Sigmoid colon (tissue), 7 donors: Measurements from ENCODE around the gene FSTL4. TPM values are rescaled to one million over a fixed set of nuclear protein-coding genes. Genes with fewer than 3 reads are reported as not detected.

ENCODE experiments used
- DNase-seq: peaks from one replicate; pipeline ENCODE4 v3.0.0-alpha.2; 2019
- H3K27ac ChIP-seq, 4 donors: fragments of 200-600 bp; sonication (generic); one replicate each; pipeline ENCODE4 v1.5.1; 2016 to 2019; ENCODE audit warnings: mild to moderate bottlenecking in 1 of 4
- H3K27me3 ChIP-seq, 3 donors: fragments of 200-600 bp; sonication (generic); one replicate each; pipeline ENCODE4 v1.5.1; 2019; ENCODE audit warnings: mild to moderate bottlenecking in 1 of 3
- H3K36me3 ChIP-seq, 4 donors: fragments of 200-600 bp; sonication (generic); one replicate each; pipeline ENCODE4 v1.5.1; 2016 to 2019
- H3K4me1 ChIP-seq, 4 donors: fragments of 200-600 bp; sonication (generic); one replicate each; pipeline ENCODE4 v1.5.1; 2017 to 2019
- H3K4me3 ChIP-seq, 4 donors: fragments of 200-600 bp; sonication (generic); one replicate each; pipeline ENCODE4 v1.5.1; 2017 to 2019; ENCODE audit warnings: mild to moderate bottlenecking in 2 of 4, moderate library complexity in 1 of 4
- H3K9me3 ChIP-seq, 4 donors: fragments of 200-600 bp in 3 of 4; sonication (generic) in 3 of 4; one replicate each; pipeline versions ENCODE4 v1.5.1 to v1.6.1; 2013 to 2019
- EP300 ChIP-seq, 4 donors: sonication (generic); formaldehyde crosslinking; IDR thresholded peaks; one replicate each; pipeline ENCODE4 v1.6.1; 2017; ENCODE audit warnings: antibody characterized with exemption in 4 of 4
- POLR2A ChIP-seq, 2 donors: fragments of 450-650 bp; IDR thresholded peaks; one replicate each; pipeline ENCODE4 v1.6.1; 2016; ENCODE audit warnings: antibody characterized with exemption in 2 of 2, mild to moderate bottlenecking in 2 of 2, moderate library complexity in 2 of 2
- POLR2AphosphoS5 ChIP-seq, 4 donors: sonication (generic); formaldehyde crosslinking; IDR thresholded peaks; one replicate each; pipeline ENCODE4 v1.6.1; 2017; ENCODE audit warnings: antibody characterized with exemption in 4 of 4
- WGBS, 2 donors: extraction: QIAGEN DNeasy Blood & Tissue Kit; methylation state at CpG; one replicate each; pipeline ENCODE4 v1.1.7; 2013; 5-methylcytosine and 5-hydroxymethylcytosine counted together
- intact Hi-C: fragments of 100-400 bp; cut with DNase I; formaldehyde crosslinking; loops from one replicate; pipeline ENCODE4 v1.15.1; 2023
- polyA plus RNA-seq, 3 donors: library from polyadenylated mRNA; stranded (reverse); fragments of 200-250 nt; gene quantifications; one replicate each; pipeline ENCODE4 v1.2.3, GENCODE V29; 2013
- total RNA-seq, 4 donors: library from RNA; depleted of rRNA; stranded (reverse); fragments of >200 nt; gene quantifications; one replicate each; pipeline ENCODE4 v1.1.0, GENCODE V29; 2016
- TF ChIP-seq, protein P1 (sequence below), 4 experiments: fragments of 450-650 bp in 3 of 4; fragments of 200-600 bp in 1 of 4; IDR thresholded peaks; one replicate each; pipeline ENCODE4 v1.5.1; 2016 to 2019; ENCODE audit warnings: antibody characterized with exemption in 4 of 4, mild to moderate bottlenecking in 3 of 4, moderate library complexity in 2 of 4
- donor health status: healthy with polysubstance abuse.
- donor health status: Bipolar disorder and iron deficiency.
- donor health status: healthy.

FSTL4 gene
- total and polyA plus RNA-seq, 7 donors = 0.23 to 0.45 (median 0.28) TPM; not detected in 4

DNA sequence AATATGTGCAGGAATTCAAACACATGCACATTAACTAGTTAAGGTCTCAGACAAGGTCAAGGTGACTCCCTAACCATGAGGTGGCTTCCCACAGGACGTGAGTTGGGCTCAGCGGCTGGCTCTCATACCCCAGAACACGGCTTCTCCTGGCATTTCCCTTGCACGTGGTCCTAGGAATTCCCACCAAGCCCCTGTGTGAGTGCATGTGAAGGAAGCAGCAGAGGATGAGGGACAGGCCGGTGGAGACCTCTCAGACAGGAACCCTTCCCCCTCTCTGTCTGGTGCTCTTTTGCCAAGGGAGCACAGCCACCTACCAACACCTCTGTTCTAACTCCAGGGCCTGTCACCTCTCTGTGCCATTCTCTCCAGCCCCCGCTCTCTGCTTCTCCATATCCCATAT is 271.0 kb downstream of the FSTL4 start:
- no peak overlapping the region for H3K27ac ChIP-seq
- no peaks in the 10 kb centered on the region for H3K36me3 ChIP-seq
- TF ChIP-seq POLR2A (IDR thresholded peaks at IDR 0.05) (no peak), POLR2AphosphoS5 (IDR thresholded peaks at IDR 0.05) (no peak), EP300 (IDR thresholded peaks at IDR 0.05) (no peak)
- TF ChIP-seq, protein P1, sequence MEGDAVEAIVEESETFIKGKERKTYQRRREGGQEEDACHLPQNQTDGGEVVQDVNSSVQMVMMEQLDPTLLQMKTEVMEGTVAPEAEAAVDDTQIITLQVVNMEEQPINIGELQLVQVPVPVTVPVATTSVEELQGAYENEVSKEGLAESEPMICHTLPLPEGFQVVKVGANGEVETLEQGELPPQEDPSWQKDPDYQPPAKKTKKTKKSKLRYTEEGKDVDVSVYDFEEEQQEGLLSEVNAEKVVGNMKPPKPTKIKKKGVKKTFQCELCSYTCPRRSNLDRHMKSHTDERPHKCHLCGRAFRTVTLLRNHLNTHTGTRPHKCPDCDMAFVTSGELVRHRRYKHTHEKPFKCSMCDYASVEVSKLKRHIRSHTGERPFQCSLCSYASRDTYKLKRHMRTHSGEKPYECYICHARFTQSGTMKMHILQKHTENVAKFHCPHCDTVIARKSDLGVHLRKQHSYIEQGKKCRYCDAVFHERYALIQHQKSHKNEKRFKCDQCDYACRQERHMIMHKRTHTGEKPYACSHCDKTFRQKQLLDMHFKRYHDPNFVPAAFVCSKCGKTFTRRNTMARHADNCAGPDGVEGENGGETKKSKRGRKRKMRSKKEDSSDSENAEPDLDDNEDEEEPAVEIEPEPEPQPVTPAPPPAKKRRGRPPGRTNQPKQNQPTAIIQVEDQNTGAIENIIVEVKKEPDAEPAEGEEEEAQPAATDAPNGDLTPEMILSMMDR (IDR thresholded peaks at IDR 0.05) = no peak
- DNase-seq = peak; percentile 32
- 79 to 86% methylated on average over 6 of the region's 6 CpGs for WGBS, 2 donors
- no peaks in the 10 kb centered on the region for H3K27me3 ChIP-seq
- H3K9me3 ChIP-seq = no peaks in the 10 kb centered on the region
- intact Hi-C loops = no loop called here
- no peaks in the 10 kb centered on the region for H3K4me1 ChIP-seq
- no peak overlapping the region for H3K4me3 ChIP-seq

DNA sequence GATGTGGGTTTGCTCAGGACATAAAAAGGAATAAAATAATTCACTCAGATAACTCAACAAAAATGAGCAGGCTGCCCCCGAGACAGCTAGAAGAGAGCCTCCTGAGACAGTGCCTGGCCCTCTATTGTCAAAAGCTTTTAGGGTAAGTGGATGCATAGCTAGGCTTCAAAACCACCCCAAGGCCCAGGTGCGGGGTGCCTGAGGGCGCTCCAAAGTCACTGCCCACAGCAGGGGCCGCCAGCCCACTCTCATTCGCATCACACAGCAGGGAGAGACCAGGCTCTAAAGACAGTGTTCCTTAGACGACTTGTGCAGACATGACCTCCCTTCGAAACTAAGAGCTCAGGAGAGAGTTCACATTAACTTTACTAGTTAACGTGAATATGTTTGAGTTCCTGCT is 271.5 kb downstream of the FSTL4 start:
- H3K9me3 ChIP-seq = no peaks in the 10 kb centered on the region
- 85 to 89% methylated on average over 8 of the region's 8 CpGs for WGBS, 2 donors
- H3K4me3 ChIP-seq = no peak overlapping the region
- no peak for TF ChIP-seq POLR2AphosphoS5 (IDR thresholded peaks at IDR 0.05)
- no peak for TF ChIP-seq EP300 (IDR thresholded peaks at IDR 0.05)
- no peak for TF ChIP-seq POLR2A (IDR thresholded peaks at IDR 0.05)
- TF ChIP-seq, protein P1 (IDR thresholded peaks at IDR 0.05) = no peak
- no peak overlapping the region for H3K27ac ChIP-seq
- DNase-seq = peak; percentile 20
- H3K36me3 ChIP-seq = no peaks in the 10 kb centered on the region
- intact Hi-C loops = no loop called here
- no peaks in the 10 kb centered on the region for H3K27me3 ChIP-seq
- no peaks in the 10 kb centered on the region for H3K4me1 ChIP-seq

DNA sequence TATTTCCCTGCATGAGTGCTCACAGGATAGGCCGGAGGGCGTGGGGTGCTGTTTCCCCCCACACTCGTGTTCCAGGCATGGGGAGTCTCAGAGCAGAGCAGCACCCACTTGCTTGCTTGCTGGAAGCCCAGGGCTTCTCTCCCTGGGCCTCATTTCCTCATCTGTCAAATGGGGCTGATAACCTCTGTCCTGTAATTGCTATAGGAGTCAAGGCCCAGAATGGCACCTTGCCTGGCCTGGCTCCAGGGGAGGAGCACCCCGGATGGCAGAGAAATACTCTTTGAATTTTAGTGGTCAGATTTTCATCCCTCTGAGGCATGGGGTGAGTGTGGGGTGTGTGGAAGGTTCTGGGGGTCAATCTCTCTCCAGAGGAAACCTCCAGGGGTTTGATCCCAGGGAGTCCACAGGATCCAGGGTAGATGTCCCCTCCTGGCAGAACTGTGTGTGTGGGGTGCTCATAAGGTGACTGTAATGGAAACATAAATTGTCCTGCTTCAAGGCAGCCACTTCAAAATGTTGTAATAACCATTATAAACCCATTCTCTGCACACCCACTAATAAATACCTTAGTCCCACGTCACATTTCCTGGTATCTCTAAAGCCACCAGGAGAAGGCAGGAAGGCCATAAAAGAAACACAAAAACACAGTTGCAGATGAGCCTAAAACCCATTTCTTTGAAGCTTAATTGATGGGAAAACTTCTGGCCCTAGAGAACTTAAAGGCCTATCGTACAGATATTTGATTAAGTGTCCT is 272.2 kb downstream of the FSTL4 start:
- H3K4me3 ChIP-seq = no peak overlapping the region
- H3K27me3 ChIP-seq = no peaks in the 10 kb centered on the region
- 56 to 80% methylated on average over 6 of the region's 6 CpGs for WGBS, 2 donors
- no peaks in the 10 kb centered on the region for H3K9me3 ChIP-seq
- intact Hi-C loops = no loop called here
- TF ChIP-seq, protein P1 (IDR thresholded peaks at IDR 0.05) = no peak
- TF ChIP-seq POLR2AphosphoS5 (IDR thresholded peaks at IDR 0.05) = no peak
- no peak for TF ChIP-seq POLR2A (IDR thresholded peaks at IDR 0.05)
- TF ChIP-seq EP300 (IDR thresholded peaks at IDR 0.05) = no peak
- no peaks in the 10 kb centered on the region for H3K4me1 ChIP-seq
- H3K27ac ChIP-seq = no peak overlapping the region
- H3K36me3 ChIP-seq = no peaks in the 10 kb centered on the region
- peak; percentile 35 for DNase-seq

DNA sequence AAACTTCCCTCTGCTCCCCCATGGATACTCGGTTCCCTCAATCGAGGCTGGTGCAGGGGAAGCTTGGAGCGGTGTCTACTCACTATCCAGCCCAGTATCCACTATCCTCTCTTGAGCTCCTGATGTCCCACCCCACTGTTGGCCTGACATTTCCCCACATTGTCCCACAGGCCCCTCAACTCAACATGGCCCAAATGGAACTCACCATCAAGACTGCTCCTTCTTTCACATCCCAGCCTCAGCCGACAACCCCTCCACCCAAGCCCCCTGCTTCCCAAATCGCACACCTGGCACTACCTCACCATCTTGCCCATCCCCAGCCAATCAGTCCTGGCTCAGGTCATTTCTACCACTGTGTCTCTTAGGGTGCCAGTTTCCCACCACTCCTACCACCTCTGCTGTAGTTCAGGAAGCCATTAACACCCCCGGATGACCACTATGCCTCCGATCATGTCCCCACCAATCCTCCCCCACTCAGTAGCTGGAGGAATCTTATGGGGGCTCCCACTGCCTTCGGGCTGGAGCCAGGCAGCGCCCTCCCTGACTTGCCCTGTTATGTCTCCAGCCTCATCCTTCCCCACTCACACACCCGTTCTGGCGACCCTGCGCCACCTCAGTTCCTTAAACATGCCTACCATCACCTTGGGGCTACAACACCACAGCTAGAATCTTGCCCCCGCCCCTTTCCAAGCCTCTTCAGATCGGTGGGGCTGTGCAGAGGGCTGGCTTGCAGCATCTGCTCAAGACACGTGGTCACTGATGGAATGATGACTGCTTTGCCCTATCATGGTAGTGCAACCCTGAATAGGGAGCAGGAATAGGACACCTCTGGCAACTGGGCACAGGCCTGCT is 273.6 kb downstream of the FSTL4 start:
- H3K27me3 ChIP-seq = no peaks in the 10 kb centered on the region
- TF ChIP-seq, protein P1 (IDR thresholded peaks at IDR 0.05) = no peak
- TF ChIP-seq POLR2A (IDR thresholded peaks at IDR 0.05) (no peak), POLR2AphosphoS5 (IDR thresholded peaks at IDR 0.05) (no peak), EP300 (IDR thresholded peaks at IDR 0.05) (no peak)
- no peak overlapping the region for H3K27ac ChIP-seq
- H3K4me1 ChIP-seq = no peaks in the 10 kb centered on the region
- 93% methylated on average over 15 of the region's 15 CpGs for WGBS, 2 donors
- no peak for DNase-seq
- no peaks in the 10 kb centered on the region for H3K36me3 ChIP-seq
- H3K9me3 ChIP-seq = no peaks in the 10 kb centered on the region
- H3K4me3 ChIP-seq = no peak overlapping the region
- intact Hi-C loops = no loop called here
